ENCODE results near the gene LCA5.
"Not testable (repeated sequence)": the region's sequence is repeated elsewhere in the genome, so short reads cannot be mapped to it uniquely, and the experiment has no call there.

Gene LCA5

DNA sequence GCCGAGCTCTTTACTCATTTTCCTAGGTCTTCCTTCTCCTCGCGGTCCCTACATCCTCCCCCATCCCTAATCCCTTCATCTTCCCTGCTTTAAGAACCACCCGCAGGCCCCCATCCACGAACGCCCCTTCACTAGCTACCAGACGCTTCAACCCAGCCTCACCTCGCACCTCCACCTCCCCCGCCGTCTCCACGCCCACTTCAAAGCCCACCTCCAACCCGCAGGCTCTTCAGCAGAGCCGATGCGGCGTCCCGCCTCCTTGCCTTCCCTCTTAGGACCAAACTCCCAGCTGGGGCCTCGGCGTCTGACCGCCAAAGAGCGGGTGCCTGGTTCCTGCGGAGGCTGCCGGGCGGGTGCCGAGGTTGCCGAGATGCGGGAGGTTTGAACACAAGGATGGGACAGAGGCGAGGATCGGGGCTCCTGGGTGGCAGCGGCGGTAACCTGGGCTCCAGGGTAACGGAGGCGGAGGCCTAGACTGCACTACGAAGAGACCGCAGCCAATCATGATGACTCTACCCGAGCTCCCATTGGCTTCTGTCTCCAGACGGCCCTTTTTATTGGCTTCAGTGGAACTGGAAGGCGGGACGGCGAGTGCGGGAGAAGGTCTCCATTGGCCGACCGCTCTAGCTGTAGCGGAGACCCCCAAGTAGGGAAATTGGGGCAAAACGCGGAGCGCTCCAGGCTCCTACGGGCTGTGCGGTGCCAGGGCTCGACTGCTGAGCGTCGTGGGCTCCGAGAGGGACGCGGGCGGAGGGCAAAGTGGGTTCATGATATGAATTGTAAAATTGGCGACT lies at the start of gene LCA5:
Gene LCA5, minus strand, starts transcription at position 477 of the 794 bp plus-strand sequence. CDS start 18,536 bp downstream, outside the sequence.
- Mint-ChIP-seq H3K4me3 (no peak within 1 kb of the TSS), H3K36me3 (no peaks in the 10 kb centered on the region), H3K4me1 (no peaks in the 10 kb centered on the region), H3K27me3 (peaks cover 9% of the 10 kb centered on the region), H3K27ac (no peak within 1 kb of the TSS), H3K9me3 (no peaks in the 10 kb centered on the region)
- ATAC-seq = peak; percentile 99

- no peak overlapping the region for H3K27ac Mint-ChIP-seq
- no peaks in the 10 kb centered on the region for H3K36me3 Mint-ChIP-seq
- no peaks in the 10 kb centered on the region for H3K4me1 Mint-ChIP-seq
- H3K27me3 Mint-ChIP-seq = no peaks in the 10 kb centered on the region
- peaks cover 3% of the 10 kb centered on the region for H3K9me3 Mint-ChIP-seq
- no peak overlapping the region for H3K4me3 Mint-ChIP-seq
- no peak for ATAC-seq
These were observed 49.3 kb upstream of the LCA5 start for GRCh38 chr6:79586548-79586947.

DNA sequence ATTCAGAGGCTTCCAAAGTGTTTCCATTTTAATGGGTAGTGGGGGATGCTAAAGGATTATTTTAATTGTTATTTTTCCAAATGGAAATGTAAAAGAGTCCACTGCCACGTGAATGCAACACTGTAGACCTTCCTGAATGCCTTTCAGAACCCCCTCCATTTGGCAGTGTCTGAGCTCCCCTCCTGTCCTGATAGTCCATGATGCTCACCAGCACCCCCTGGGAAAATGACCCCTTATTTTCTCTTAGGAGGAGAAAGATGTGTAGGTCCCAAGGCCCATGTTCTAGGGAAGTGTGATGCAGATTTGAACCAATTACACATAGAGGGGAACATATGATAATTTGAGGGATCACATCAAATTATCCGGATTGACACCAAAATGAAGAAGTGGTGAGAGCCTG lies 47.1 kb upstream of the LCA5 start:
- Mint-ChIP-seq H3K4me3 (no peak overlapping the region), H3K27me3 (no peaks in the 10 kb centered on the region), H3K36me3 (no peaks in the 10 kb centered on the region), H3K4me1 (no peaks in the 10 kb centered on the region), H3K9me3 (peaks cover 15% of the 10 kb centered on the region), H3K27ac (no peak overlapping the region)
- no peak for ATAC-seq

- not testable (repeated sequence) for H3K27ac Mint-ChIP-seq
These were observed 40.7 kb upstream of the LCA5 start for GRCh38 chr6:79577926-79578325.

GRCh38 chr6:79574630-79575225 lies 37.5 kb upstream of the LCA5 start:
- ATAC-seq = no peak
- Mint-ChIP-seq H3K27me3 (no peaks in the 10 kb centered on the region), H3K4me1 (no peaks in the 10 kb centered on the region), H3K4me3 (no peak overlapping the region), H3K36me3 (no peaks in the 10 kb centered on the region), H3K27ac (no peak overlapping the region), H3K9me3 (peaks cover 4% of the 10 kb centered on the region)

More at GRCh38 chr6:79577926-79578325, 40.7 kb upstream of the LCA5 start:
- ATAC-seq, H3K36me3 Mint-ChIP-seq, H3K4me1 Mint-ChIP-seq, H3K4me3 Mint-ChIP-seq, H3K27me3 Mint-ChIP-seq: not testable (repeated sequence)
- peaks cover 19% of the 10 kb centered on the region for H3K9me3 Mint-ChIP-seq

- no peaks in the 10 kb centered on the region for H3K36me3 Mint-ChIP-seq
- no peak overlapping the region for H3K27ac Mint-ChIP-seq
- H3K9me3 Mint-ChIP-seq = peaks cover 4% of the 10 kb centered on the region
- H3K4me1 Mint-ChIP-seq = no peaks in the 10 kb centered on the region
- no peak for ATAC-seq
- H3K4me3 Mint-ChIP-seq = no peak overlapping the region
- no peaks in the 10 kb centered on the region for H3K27me3 Mint-ChIP-seq
These were observed 36.9 kb upstream of the LCA5 start for GRCh38 chr6:79574174-79574573.

DNA sequence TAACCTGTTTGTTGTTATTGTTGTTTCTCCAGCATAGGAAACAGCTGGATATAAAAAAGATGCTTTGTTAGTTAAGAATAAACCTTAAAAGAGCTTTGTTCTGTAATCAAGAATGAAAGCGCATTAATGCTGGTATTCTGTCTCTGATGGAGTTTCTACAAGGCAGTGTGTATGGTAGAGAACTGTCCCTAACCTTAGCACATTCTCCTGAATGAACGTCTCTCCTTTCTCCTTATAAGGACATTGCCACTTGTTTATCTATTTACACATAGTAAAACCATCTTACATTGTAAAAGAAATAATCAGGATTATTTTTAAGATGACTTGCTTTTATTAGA lies 33.8 kb upstream of the LCA5 start:
- no peak for ATAC-seq

GRCh38 chr6:79570129-79571029 lies 33.1 kb upstream of the LCA5 start:
- Mint-ChIP-seq H3K4me1 (no peaks in the 10 kb centered on the region), H3K27ac (no peak overlapping the region), H3K4me3 (no peak overlapping the region), H3K36me3 (no peaks in the 10 kb centered on the region), H3K9me3 (no peaks in the 10 kb centered on the region), H3K27me3 (no peaks in the 10 kb centered on the region)
- no peak for ATAC-seq

More for the DNA sequence above, 33.8 kb upstream of the LCA5 start:
- no peak overlapping the region for H3K27ac Mint-ChIP-seq
- H3K4me3 Mint-ChIP-seq = no peak overlapping the region
- H3K36me3 Mint-ChIP-seq = no peaks in the 10 kb centered on the region
- H3K4me1 Mint-ChIP-seq = no peaks in the 10 kb centered on the region
- H3K27me3 Mint-ChIP-seq = no peaks in the 10 kb centered on the region
- H3K9me3 Mint-ChIP-seq = no peaks in the 10 kb centered on the region

- Mint-ChIP-seq H3K36me3 (no peaks in the 10 kb centered on the region), H3K9me3 (no peaks in the 10 kb centered on the region), H3K27ac (no peak overlapping the region), H3K4me3 (no peak overlapping the region), H3K4me1 (no peaks in the 10 kb centered on the region), H3K27me3 (no peaks in the 10 kb centered on the region)
- no peak for ATAC-seq
These were observed 31.8 kb upstream of the LCA5 start for GRCh38 chr6:79568996-79569395.

GRCh38 chr6:79564636-79565035 lies 27.4 kb upstream of the LCA5 start:
- Mint-ChIP-seq H3K27me3 (no peaks in the 10 kb centered on the region), H3K27ac (no peak overlapping the region), H3K9me3 (no peaks in the 10 kb centered on the region), H3K4me1 (no peaks in the 10 kb centered on the region), H3K36me3 (no peaks in the 10 kb centered on the region), H3K4me3 (no peak overlapping the region)
- no peak for ATAC-seq

DNA sequence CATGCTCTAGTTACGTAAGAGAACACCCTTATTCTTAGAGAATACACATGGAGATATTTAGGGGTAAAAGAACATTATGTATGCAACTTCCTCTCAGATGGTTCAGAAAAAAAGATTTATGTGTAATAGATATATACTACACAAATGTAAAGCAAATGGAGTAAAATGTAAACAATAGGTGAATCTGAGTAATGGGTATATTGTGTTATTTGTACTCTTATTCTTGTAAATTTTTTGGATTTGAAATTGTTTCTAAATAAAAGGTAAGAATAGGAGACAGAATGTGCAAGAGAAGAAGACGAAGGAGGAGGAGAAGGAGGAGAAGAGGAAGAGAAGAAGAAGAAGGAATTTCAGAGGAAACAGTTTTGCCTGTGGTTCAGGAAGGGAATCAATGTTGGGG lies 22.5 kb upstream of the LCA5 start:
- Mint-ChIP-seq H3K4me3 (no peak overlapping the region), H3K27me3 (no peaks in the 10 kb centered on the region), H3K27ac (no peak overlapping the region), H3K4me1 (no peaks in the 10 kb centered on the region), H3K9me3 (no peaks in the 10 kb centered on the region), H3K36me3 (no peaks in the 10 kb centered on the region)
- ATAC-seq = no peak

DNA sequence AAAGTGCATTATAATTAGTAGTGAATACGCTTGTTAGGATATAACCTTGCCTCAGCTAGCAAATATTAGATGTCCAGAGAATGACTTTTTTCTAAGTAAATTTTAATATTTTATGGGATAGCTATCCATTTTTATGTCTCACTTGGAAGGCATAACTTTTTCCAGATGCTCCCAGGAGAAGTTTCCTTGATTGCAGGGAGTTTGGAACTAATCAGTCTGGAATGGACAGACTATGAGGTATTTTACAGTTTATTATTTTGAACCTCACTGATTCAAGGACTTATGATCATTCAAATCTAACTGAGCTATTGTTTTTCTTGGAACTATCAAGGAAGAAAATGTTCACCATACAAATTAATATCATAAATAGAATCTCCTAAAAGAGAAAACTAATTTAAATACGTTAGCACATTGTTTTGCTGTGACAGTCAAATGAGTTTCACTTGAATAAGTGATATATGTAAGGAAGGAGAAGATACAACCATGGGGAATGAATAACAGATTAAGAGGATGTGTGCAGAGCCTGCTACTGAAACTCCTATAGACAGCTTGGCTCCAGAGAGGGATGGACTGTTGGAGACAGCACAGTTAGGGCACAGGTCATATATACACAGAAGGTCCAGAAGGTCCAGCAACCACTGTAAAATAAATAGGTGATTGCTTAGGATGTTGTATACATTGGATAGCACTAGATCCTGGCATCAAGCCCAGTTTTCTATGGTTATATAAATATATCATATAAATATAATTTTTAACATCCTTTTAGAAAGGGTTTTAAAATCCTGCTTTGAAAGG lies 20.6 kb upstream of the LCA5 start:
- H3K27ac Mint-ChIP-seq = no peak overlapping the region
- no peaks in the 10 kb centered on the region for H3K27me3 Mint-ChIP-seq
- no peaks in the 10 kb centered on the region for H3K9me3 Mint-ChIP-seq
- ATAC-seq = no peak
- no peaks in the 10 kb centered on the region for H3K36me3 Mint-ChIP-seq
- no peaks in the 10 kb centered on the region for H3K4me1 Mint-ChIP-seq
- H3K4me3 Mint-ChIP-seq = no peak overlapping the region

GRCh38 chr6:79554305-79554704 lies 17.1 kb upstream of the LCA5 start:
- Mint-ChIP-seq H3K27ac (no peak overlapping the region), H3K36me3 (no peaks in the 10 kb centered on the region), H3K4me1 (no peaks in the 10 kb centered on the region), H3K27me3 (no peaks in the 10 kb centered on the region), H3K4me3 (no peak overlapping the region), H3K9me3 (no peaks in the 10 kb centered on the region)
- no peak for ATAC-seq

DNA sequence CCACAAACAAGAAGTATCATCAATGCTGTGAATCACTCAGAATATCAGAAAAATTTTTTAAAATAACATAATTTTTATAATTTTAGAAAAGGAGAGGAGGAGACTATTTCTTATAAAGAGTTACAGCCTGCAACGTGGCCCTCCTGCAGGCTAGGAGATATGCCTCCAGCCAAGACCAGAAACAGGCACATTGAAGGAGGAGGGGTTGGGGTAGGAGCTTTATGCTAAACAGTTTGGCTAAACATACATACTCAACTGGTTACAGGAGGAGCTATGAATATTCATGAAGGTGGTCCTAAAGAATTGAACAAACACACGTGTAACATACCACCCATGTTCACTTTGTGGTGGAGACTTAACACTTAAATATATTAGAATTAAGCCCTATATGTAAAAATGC lies 14.2 kb upstream of the LCA5 start:
- H3K4me3 Mint-ChIP-seq = no peak overlapping the region
- no peaks in the 10 kb centered on the region for H3K4me1 Mint-ChIP-seq
- H3K36me3 Mint-ChIP-seq = no peaks in the 10 kb centered on the region
- no peaks in the 10 kb centered on the region for H3K9me3 Mint-ChIP-seq
- no peak for ATAC-seq
- H3K27ac Mint-ChIP-seq = no peak overlapping the region
- H3K27me3 Mint-ChIP-seq = no peaks in the 10 kb centered on the region

GRCh38 chr6:79548304-79548703 lies 11.1 kb upstream of the LCA5 start:
- H3K4me3 Mint-ChIP-seq = no peak overlapping the region
- no peak for ATAC-seq
- H3K27ac Mint-ChIP-seq = no peak overlapping the region
- no peaks in the 10 kb centered on the region for H3K27me3 Mint-ChIP-seq
- H3K36me3 Mint-ChIP-seq = no peaks in the 10 kb centered on the region
- no peaks in the 10 kb centered on the region for H3K9me3 Mint-ChIP-seq
- peaks cover 12% of the 10 kb centered on the region for H3K4me1 Mint-ChIP-seq
